Glutamatergic neuron (in vitro differentiated cells): ENCODE measurements around the gene GPR31. TPM values are rescaled to one million over a fixed set of nuclear protein-coding genes. Genes with fewer than 3 reads are reported as not detected.
"Not testable (repeated sequence)": the region's sequence is repeated elsewhere in the genome, so short reads cannot be mapped to it uniquely, and the experiment has no call there.

Experiments
- DNase-seq: peaks from one replicate; pipeline ENCODE4 v3.0.0; 2022
- H3K27ac Mint-ChIP-seq: one replicate; pipeline ENCODE4 v1.8.0; 2020; ENCODE audit warnings: mild to moderate bottlenecking, mixed read lengths, inconsistent platforms; ENCODE audit not compliant: unreplicated experiment
- H3K27me3 Mint-ChIP-seq: one replicate; pipeline ENCODE4 v1.8.0; 2020; ENCODE audit warnings: mild to moderate bottlenecking, moderate library complexity, mixed read lengths, inconsistent platforms; ENCODE audit not compliant: unreplicated experiment
- H3K36me3 Mint-ChIP-seq: one replicate; pipeline ENCODE4 v1.8.0; 2020; ENCODE audit warnings: mild to moderate bottlenecking, mixed read lengths, inconsistent platforms; ENCODE audit not compliant: unreplicated experiment
- H3K4me1 Mint-ChIP-seq: one replicate; pipeline ENCODE4 v1.8.0; 2020; ENCODE audit warnings: mild to moderate bottlenecking, low read depth, mixed read lengths, inconsistent platforms; ENCODE audit not compliant: unreplicated experiment
- H3K4me3 Mint-ChIP-seq: one replicate; pipeline ENCODE4 v1.8.0; 2020; ENCODE audit warnings: mild to moderate bottlenecking, mixed read lengths, inconsistent platforms; ENCODE audit not compliant: unreplicated experiment
- H3K9me3 Mint-ChIP-seq: one replicate; pipeline ENCODE4 v1.8.0; 2020; ENCODE audit warnings: mild to moderate bottlenecking, moderate library complexity, mixed read lengths, inconsistent platforms; ENCODE audit not compliant: unreplicated experiment
- total RNA-seq: library from RNA; stranded (reverse); fragmentation: NEBNext Ultra II Directional; extraction: Animal tissue kit (Norgen Biotek cat#: 25700); gene quantifications from one replicate; pipeline ENCODE4 v1.2.1, GENCODE V29; 2021; ENCODE audit not compliant: unreplicated experiment

Gene GPR31
- total RNA-seq, 1 donor from 2014 or later = not detected

- H3K27me3 Mint-ChIP-seq, H3K4me3 Mint-ChIP-seq, DNase-seq, H3K9me3 Mint-ChIP-seq, H3K27ac Mint-ChIP-seq, H3K4me1 Mint-ChIP-seq, H3K36me3 Mint-ChIP-seq: not testable (repeated sequence)
Measured at GRCh38 chr6:167191043-167191583, 33.3 kb upstream of the GPR31 start.

GRCh38 chr6:167187275-167187674, 29.5 kb upstream of the GPR31 start:
- DNase-seq, H3K4me3 Mint-ChIP-seq, H3K9me3 Mint-ChIP-seq, H3K36me3 Mint-ChIP-seq, H3K27ac Mint-ChIP-seq, H3K27me3 Mint-ChIP-seq, H3K4me1 Mint-ChIP-seq: not testable (repeated sequence)

DNA sequence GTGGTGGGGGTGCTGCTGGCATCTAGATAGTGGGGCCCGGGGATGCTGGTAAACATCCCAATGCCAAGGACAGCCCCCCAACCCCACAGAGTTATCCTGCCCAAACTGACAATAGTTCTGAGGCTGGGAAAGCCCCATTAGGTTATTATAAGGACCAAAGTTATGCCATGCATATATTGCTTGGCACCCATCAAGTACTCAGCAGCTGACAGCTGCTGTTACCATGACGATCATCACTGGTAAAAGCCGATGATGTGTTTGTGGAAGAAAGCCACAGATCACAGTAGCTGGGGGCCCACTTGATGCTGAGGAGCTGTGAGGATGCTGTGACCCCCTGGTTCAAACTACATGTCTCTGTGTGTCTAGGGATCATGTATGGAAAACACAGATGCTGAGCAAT, 27.3 kb upstream of the GPR31 start:
- H3K36me3 Mint-ChIP-seq, H3K9me3 Mint-ChIP-seq: not testable (repeated sequence)

DNA sequence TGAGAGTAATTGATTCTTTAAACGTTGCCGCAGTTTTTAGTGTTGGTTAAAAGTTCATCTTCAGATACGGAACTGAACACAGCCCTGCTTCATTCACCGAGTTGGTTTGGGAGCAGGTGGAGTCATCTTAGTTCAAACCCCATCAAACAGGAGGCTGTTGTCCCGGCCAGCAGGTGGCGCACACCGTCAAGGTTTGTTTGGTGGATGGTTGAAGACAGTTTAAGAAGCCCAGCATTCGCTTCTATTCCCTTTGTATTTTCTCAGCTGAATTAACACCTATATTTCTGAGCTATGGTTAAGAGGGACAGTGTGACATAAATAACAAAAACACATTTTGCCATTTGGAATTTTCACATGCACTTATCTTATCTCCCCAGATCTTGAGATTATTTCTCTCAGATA, 25.1 kb upstream of the GPR31 start:
- H3K4me1 Mint-ChIP-seq, H3K9me3 Mint-ChIP-seq, H3K27ac Mint-ChIP-seq, DNase-seq, H3K27me3 Mint-ChIP-seq, H3K4me3 Mint-ChIP-seq, H3K36me3 Mint-ChIP-seq: not testable (repeated sequence)

More for the DNA sequence above, 27.3 kb upstream of the GPR31 start:
- not testable (repeated sequence) for H3K4me1 Mint-ChIP-seq, H3K27ac Mint-ChIP-seq, DNase-seq, H3K4me3 Mint-ChIP-seq, H3K27me3 Mint-ChIP-seq

DNA sequence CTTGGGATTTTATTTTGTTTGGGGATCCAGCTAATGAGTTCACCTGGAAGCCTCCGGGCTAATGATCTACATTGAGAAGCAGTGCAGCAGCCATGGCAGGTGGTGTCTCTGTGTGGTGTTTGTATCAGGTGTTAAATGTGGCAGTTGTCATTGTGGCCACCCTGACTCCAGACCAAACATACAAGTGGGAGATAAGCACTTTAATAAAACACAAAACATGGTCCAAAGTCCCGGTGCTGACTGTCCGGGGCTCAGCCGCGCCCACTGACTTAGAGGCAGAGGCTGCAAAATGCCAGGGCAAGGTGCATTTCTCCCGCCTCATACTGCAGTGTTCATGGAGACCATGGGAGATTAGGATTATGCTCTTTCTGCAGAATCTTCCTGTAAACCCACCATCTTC, 23.6 kb upstream of the GPR31 start:
- not testable (repeated sequence) for DNase-seq

GRCh38 chr6:167180086-167180485, 22.3 kb upstream of the GPR31 start:
- H3K27ac Mint-ChIP-seq, H3K27me3 Mint-ChIP-seq, H3K36me3 Mint-ChIP-seq, H3K9me3 Mint-ChIP-seq, H3K4me3 Mint-ChIP-seq, DNase-seq, H3K4me1 Mint-ChIP-seq: not testable (repeated sequence)

More for the DNA sequence above, 23.6 kb upstream of the GPR31 start:
- not testable (repeated sequence) for H3K27ac Mint-ChIP-seq, H3K36me3 Mint-ChIP-seq, H3K4me1 Mint-ChIP-seq, H3K27me3 Mint-ChIP-seq, H3K9me3 Mint-ChIP-seq, H3K4me3 Mint-ChIP-seq

DNA sequence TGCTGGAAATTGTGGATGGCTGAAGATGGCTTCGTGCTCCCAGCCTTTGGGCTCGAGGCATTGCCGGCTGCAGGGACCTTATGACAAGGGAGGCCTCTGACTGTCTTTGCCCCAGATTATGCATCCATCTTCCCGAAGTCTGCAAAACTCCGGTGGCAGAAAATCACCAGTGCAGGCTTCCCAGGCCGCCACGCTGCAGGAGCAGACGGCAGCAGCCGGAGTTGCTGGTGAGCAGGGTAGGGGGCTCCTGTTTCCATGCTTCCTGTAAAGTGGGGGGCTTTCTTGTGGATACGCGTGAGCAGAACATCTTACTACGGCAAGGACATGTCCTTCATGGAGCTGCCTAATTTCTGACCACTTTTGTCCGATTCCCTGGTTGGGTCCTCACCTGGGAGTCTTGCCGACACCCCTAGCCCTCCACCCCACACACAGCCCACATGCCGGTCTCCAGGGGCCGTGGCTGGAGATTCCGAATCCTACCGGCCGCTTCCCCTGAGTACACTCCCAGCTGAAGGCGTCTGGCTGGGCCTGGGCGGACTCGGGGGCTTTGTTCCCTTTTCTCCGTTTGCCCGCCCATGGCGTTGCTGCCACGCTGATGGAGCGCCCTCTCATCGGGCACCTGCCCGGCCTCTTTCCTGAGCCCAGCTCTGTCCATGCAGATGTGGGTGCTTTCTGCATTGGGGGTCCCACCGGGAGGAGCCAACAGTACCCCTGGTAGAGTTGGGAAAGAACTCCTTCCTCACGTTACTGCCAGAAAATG, 21.3 kb upstream of the GPR31 start:
- not testable (repeated sequence) for H3K4me1 Mint-ChIP-seq, H3K36me3 Mint-ChIP-seq, DNase-seq, H3K9me3 Mint-ChIP-seq, H3K27me3 Mint-ChIP-seq, H3K27ac Mint-ChIP-seq, H3K4me3 Mint-ChIP-seq

- not testable (repeated sequence) for H3K27me3 Mint-ChIP-seq, H3K36me3 Mint-ChIP-seq, DNase-seq, H3K4me1 Mint-ChIP-seq, H3K9me3 Mint-ChIP-seq, H3K4me3 Mint-ChIP-seq
- peak overlapping the region; percentile 24 for H3K27ac Mint-ChIP-seq
Measured at GRCh38 chr6:167177271-167177670, 19.5 kb upstream of the GPR31 start.

DNA sequence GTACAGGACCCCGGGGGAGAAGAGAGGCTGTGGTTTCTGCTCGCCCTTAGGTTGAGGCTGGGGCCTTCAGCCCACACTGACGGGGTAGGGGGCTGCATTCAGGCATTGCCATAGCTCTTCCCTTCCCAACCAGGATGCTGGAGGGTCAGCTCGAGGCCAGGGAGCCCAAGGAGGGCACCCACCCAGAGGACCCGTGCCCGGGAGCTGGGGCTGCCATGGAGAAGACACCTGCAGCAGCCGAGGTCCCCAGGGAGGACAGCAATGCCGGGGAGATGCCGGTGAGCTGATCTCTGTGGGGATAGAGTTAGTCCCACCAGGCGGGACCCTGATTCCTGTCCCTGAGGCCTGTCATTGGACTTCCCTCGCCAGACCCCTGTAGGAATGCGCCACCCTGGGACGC, 14.2 kb upstream of the GPR31 start:
- not testable (repeated sequence) for H3K9me3 Mint-ChIP-seq

DNA sequence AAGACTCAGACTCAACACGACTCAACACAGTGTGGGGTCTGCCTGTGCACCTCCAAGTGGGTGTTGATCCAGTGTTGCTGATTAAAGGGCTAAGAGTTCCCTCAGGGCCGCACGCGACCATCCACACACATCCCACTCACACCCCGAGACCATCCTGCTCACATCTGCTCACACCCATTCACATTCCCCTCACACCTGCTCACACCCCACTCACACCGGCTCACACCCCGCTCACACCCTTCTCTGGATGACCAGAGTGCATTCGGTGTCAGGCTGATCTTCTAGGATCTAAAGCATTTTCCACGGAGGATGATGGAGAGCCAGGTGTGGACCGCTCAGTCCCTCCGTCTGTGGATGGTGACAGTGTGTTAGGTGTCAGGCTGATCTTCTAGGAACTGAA, 13.5 kb upstream of the GPR31 start:
- not testable (repeated sequence) for H3K4me3 Mint-ChIP-seq, H3K9me3 Mint-ChIP-seq, H3K4me1 Mint-ChIP-seq, DNase-seq, H3K36me3 Mint-ChIP-seq, H3K27ac Mint-ChIP-seq
- H3K27me3 Mint-ChIP-seq = peaks cover 10% of the 10 kb centered on the region

More for the DNA sequence above, 14.2 kb upstream of the GPR31 start:
- not testable (repeated sequence) for H3K27ac Mint-ChIP-seq, H3K36me3 Mint-ChIP-seq, H3K4me3 Mint-ChIP-seq, DNase-seq, H3K4me1 Mint-ChIP-seq
- H3K27me3 Mint-ChIP-seq = peaks cover 10% of the 10 kb centered on the region

GRCh38 chr6:167169867-167170266, 12.1 kb upstream of the GPR31 start:
- not testable (repeated sequence) for H3K27ac Mint-ChIP-seq, H3K4me1 Mint-ChIP-seq, DNase-seq, H3K4me3 Mint-ChIP-seq, H3K36me3 Mint-ChIP-seq, H3K9me3 Mint-ChIP-seq
- H3K27me3 Mint-ChIP-seq = peaks cover 10% of the 10 kb centered on the region

DNA sequence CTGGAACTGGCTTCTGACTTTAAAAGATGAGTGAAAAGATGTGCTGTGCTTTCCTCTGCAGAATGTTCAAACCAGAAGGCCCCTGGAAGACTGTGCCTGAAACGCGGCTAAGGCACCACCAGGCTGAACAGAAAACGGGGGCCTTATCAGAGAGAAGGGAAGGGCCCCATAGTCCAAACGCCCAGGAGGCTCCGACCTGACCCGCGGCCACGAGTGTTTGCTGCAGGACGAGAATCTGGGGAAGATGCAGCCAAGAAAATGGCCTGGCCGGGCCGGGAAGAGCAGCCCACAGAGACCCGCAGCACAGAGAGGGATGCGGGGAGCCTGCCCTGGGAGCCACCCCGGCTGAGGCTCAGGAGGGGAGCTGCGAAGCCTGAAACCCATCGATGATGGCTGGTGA, 10.5 kb upstream of the GPR31 start:
- not testable (repeated sequence) for H3K4me1 Mint-ChIP-seq, H3K27ac Mint-ChIP-seq, H3K4me3 Mint-ChIP-seq, H3K36me3 Mint-ChIP-seq, H3K9me3 Mint-ChIP-seq, DNase-seq
- peaks cover 10% of the 10 kb centered on the region for H3K27me3 Mint-ChIP-seq
